Astrocyte of the hippocampus (primary cell): ENCODE data around the gene CAPN6.
A peak's percentile ranks its signal among the peaks of the same experiment; 100 is the strongest.

Experiments used
- DNase-seq: peaks from one replicate; pipeline ENCODE4 v3.0.0; 2011; ENCODE audit warnings: low read depth, low spot score

Gene CAPN6, protein sequence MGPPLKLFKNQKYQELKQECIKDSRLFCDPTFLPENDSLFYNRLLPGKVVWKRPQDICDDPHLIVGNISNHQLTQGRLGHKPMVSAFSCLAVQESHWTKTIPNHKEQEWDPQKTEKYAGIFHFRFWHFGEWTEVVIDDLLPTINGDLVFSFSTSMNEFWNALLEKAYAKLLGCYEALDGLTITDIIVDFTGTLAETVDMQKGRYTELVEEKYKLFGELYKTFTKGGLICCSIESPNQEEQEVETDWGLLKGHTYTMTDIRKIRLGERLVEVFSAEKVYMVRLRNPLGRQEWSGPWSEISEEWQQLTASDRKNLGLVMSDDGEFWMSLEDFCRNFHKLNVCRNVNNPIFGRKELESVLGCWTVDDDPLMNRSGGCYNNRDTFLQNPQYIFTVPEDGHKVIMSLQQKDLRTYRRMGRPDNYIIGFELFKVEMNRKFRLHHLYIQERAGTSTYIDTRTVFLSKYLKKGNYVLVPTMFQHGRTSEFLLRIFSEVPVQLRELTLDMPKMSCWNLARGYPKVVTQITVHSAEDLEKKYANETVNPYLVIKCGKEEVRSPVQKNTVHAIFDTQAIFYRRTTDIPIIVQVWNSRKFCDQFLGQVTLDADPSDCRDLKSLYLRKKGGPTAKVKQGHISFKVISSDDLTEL

GRCh38 chrX:111270339-111270738, at the start of gene CAPN6:
Gene CAPN6, minus strand, starts transcription at chrX:111270483. Its CDS starts 6,547 bp downstream, at chrX:111263936.
- DNase-seq: peak; percentile 5

DNA sequence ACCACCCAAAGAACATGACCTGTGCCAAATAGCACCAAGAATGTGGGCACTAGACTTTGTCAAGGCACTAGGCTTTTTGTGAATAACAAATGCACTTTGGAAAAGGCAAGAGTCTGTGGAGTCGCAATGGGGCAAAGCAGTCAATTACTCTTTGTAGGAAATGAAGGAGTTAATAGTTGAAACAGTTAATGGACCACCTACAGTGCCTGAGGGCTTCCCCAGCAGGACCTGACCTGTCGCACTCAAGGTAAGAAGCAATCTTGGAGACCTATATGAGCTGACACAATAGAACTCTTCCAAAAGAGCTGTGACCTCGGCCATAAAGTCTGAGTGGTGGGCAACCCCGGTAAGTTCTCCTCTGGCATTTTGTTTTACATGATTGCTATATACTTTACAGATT, 49.2 kb upstream of the CAPN6 start:
- DNase-seq: no peak

DNA sequence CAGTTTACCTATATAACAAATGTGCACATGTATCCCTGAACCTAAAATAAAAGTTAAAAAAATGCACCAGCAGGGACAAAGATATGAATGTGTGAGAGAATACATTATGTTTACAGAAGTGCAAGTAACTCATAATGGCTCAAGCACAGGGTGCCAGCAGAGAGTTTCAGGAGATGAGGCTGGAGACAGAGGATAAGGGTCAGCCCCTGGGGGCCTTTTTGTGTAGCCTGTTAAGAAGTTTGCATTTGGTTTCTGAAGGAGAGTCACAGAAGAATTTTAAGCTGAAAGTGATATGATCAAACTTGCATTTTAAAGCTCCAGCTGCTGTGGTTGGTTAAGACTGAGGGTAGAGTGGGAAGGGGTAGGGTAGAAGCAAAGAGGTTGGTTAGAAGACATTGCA, 48.6 kb upstream of the CAPN6 start:
- no peak for DNase-seq

DNA sequence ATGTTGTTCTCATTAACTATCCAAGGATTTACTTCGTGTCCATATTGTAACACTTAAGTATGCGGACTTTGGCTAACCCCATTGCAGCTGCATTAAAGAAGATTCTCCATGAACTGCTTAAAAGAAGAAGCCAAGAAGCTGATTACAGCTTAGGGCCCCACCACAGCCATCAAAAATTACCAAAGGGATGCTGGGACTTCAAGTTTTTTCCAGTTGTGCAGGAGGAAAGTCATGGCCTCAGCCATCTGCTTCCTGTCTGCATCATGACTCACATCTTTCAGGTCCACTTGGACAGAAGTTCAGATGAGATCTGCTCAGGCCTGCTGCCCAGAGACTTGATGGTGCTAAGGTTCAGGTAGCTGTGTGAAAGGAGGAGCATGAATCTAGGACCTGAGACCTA, 38.8 kb upstream of the CAPN6 start:
- no peak for DNase-seq

- DNase-seq: no peak
Observed at GRCh38 chrX:111308039-111308438, 37.8 kb upstream of the CAPN6 start.

GRCh38 chrX:111302284-111302683, 32.0 kb upstream of the CAPN6 start:
- no peak for DNase-seq

- DNase-seq: no peak
Observed at GRCh38 chrX:111288841-111289240, 18.6 kb upstream of the CAPN6 start.

GRCh38 chrX:111284631-111285293, 14.5 kb upstream of the CAPN6 start:
- peak; percentile 47 for DNase-seq

GRCh38 chrX:111283446-111283845, 13.2 kb upstream of the CAPN6 start:
- no peak for DNase-seq

DNA sequence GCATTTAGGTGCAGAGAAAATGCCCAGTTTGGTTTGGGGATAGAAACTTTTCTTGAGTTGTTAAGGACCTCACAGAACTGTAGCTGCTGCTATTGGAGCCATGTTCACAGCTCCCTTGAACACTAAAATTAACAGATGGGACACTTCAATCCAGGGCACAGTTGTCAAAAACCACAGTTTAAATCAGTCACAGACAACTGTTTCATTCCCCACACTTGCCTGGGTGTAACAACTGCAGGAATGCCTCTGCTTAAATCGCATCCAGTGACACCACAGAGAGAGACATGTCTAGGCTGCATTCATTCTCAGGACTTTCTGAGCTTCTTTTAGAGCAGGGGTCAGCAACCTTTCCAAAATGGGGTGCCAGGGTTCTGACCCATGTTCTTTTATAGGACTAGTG, 12.7 kb upstream of the CAPN6 start:
- no peak for DNase-seq

DNA sequence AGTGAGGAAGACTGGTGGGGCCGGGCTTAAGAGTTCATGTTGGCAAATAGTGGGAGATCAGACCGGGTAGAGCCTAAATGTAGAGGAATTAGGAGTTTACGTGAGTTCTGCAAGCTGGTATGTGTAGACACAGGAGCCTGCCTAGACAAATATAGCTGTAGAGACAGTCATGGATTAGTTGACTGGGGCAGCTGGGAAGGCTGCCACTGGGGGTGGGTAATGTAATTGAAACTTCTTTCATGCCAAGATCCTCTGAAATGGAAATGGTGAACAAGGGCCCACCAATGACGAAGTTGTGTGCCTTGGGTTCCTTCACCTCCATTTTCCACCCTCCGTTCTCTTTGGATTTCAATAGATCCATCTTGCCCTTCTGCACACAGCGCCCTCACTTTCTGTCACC, 11.9 kb upstream of the CAPN6 start:
- no peak for DNase-seq

DNA sequence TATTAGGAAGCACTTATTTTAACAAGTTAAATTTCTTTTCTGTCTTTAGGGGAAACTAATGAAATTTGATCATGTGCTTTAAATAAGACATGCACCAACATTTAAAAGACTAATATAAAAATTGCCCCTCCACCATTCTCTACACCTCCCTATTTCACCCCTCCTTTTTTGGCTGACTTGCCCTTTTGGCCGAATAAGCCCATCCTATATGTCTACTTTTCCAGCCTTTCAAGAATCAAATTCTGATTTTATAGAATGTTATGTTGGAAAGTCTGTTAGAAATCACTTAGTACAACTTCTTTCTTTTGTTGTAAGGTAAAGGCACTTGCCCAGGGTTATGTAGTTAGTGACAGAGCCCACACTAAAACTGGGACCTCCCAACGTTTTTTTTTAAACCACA, 1.8 kb downstream of the CAPN6 start:
- DNase-seq: no peak

- DNase-seq: no peak
Observed at GRCh38 chrX:111265486-111265885, 4.8 kb downstream of the CAPN6 start.

DNA sequence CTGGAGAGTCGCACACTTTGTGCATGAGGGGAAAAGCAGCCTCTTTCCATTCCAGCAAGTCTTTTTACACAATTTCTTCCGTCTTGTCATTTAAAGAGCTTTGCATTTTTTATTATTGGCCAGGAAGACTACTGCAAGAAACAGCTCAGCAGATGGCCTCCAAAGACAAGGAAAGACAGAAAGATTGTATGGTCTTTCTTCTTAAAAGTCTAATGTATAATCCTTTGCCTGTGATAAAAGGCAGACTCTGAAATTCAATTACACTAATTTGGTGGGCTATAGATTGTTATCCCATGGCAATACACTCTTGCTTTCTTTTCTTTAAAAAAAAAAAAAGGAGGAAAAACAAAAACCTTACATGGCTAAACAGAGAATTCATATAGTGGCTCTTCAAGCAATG, 5.9 kb downstream of the CAPN6 start:
- no peak for DNase-seq

DNA sequence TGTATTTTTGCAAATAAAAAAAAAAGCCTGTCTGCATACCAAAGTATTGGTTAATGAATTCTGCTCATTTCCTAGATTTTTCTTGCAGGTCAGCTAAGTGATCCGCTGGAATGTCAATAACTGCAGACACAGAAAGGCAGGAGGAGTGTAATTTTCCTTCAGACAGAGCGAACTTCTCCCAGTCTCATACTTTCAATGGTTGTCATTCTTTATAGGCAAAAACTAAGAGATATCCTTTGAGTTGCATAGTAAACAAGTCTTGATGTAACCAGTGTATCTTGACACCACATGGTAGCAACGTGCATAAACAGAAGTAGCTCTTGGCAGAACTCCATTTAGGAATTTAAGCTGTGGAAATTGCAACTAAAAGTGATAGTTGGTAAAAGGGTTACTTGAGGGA, 8.2 kb downstream of the CAPN6 start:
- DNase-seq: peak; percentile 16

- no peak for DNase-seq
Observed at GRCh38 chrX:111260451-111260850, 9.8 kb downstream of the CAPN6 start.

- DNase-seq: no peak
Observed at GRCh38 chrX:111259559-111259958, 10.7 kb downstream of the CAPN6 start.

GRCh38 chrX:111257733-111258132, 12.6 kb downstream of the CAPN6 start:
- DNase-seq: no peak

DNA sequence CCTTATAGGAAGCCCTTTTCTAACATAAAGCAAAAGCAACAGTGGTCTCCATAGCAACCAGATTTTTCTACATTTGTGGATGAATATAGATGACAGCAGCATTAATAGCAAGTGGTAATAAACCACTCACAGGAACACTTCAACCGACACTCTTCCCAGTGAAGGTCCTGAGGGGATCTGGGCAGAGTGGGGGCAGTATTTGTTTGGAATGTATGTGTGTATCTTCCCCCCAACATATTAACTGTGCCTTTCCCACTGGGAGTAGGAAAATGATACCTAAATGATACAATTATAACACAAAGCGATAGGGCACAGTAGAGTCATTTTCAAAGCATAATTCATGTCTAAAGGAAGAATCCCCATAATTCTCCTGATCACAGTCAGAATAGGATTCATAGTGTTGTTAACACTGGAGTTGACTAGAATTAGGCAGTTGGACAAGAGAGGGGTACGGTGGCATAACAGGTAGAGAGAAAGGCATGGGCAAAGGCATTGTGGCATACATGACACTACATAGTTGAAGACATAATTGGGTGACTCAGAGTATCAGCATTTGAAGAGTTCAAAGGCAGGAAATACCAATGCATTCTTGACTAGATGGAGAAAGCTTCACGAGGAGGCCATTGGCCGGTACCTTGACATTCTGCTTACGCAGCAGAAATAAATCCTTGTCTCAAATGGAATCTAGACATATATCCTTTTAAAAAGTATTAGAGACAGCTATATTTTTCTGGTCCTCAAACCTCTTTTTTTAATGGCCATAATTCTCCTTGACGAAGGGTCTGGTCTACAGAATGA, 15.2 kb downstream of the CAPN6 start:
- DNase-seq: peak; percentile 3

GRCh38 chrX:111244235-111244750, 26.0 kb downstream of the CAPN6 start:
- DNase-seq: peak; percentile 30

DNA sequence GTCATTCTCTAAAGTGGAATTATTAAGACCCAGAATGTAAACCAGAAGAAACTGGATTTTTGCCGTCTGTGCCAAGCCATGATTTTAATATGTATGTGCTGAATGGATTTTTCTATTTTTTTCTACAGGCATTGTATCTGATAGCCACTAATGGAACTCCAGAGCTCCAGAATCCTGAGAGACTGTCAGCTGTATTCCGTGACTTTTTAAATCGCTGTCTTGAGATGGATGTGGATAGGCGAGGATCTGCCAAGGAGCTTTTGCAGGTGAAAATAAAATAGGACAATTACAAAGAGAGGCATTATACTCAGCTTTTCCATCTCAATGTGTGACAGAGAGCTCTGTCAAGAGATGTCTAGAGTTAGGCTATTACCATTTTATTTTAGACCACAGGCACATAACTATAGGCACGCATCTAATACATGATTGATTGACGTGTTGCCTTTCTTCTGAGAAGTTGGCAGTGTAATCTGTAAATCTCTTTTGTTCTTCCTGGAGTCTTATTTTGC, 53.9 kb downstream of the CAPN6 start:
- no peak for DNase-seq
